HUDEP-2 (cell line): Measurements from ENCODE around the gene PCNX3.
A peak's percentile ranks its signal among the peaks of the same experiment; 100 is the strongest.
"Not testable (repeated sequence)": the region's sequence is repeated elsewhere in the genome, so short reads cannot be mapped to it uniquely, and the experiment has no call there.

Experiments
- DNase-seq, 76 experiments: peaks; one replicate each; lab custom pipeline; 2025; ENCODE audit not compliant: unreplicated experiment in 76 of 76; lab: John Stamatoyannopoulos, UW

Gene PCNX3

GRCh38 chr11:65637032-65637557 lies 21.5 kb downstream of the PCNX3 start:
- no peak for DNase-seq

- DNase-seq: peak in 57 of 76 experiments; percentile 14 to 77 (median 58)
These were observed 22.3 kb downstream of the PCNX3 start, which contains the start of gene SIPA1 for GRCh38 chr11:65637794-65638419. Gene SIPA1 (plus strand): TSS chr11:65638101. CDS start chr11:65640922, 2,821 bp downstream.

- not testable (repeated sequence) for DNase-seq
These were observed 23.6 kb downstream of the PCNX3 start for GRCh38 chr11:65639228-65639597.

GRCh38 chr11:65639623-65640482 lies 24.3 kb downstream of the PCNX3 start:
- no peak for DNase-seq

- DNase-seq: no peak
These were observed 25.1 kb downstream of the PCNX3 start for GRCh38 chr11:65640483-65641296.

DNA sequence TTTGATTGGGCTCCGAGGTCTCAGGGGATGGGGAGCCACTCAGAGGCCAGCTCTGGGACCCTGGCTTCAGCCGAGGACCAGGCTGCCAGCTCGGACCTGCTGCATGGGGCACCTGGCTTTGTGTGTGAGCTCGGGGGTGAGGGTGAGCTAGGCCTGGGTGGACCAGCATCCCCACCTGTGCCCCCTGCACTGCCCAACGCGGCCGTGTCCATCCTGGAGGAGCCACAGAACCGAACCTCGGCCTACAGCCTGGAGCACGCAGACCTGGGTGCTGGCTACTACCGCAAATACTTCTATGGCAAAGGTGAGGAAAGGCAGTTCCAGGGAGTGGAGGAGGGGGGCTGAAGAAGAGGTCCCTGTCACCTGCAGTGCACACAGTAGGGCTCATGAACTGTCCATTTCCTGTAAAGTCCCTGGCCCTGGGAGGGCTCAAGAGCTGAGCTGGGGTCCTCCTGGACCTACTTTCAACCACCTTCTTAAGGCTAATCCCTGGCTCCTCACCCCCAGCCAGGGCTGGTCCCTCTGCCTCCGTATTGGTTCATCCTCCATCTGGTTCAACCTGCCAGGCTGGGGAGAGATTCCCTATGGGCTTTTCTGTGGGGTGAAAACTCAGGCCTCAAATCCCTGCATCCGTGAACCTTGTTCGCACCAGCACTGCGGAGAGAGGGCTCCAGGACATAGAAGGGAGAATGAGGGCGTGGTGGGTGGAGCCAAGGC lies 25.9 kb downstream of the PCNX3 start:
- no peak for DNase-seq

- DNase-seq: no peak
These were observed 26.6 kb downstream of the PCNX3 start for GRCh38 chr11:65642014-65642671.

DNA sequence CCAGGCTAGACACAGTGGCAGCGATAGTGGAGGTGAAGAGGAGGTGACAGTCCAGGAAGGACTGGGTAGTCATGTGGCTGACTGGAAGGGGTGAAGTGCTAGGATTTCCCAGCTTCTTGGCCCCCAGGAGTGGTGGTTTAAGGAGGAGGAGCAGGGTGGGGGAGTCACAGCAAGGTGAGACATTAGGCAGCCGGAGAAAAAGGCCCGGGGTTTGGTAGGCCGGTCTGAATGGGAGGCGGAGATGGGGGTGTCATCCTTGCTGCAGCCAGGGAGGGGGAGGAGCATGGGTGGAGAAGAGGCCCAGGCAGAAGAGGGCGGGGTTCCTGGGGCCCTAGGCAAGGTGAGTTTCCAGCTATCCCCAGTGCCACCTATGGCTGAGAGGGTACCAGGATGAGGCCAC lies 28.4 kb downstream of the PCNX3 start:
- peak in 35 of 76 experiments; percentile 1 to 46 (median 25) for DNase-seq

GRCh38 chr11:65644837-65645236 lies 29.3 kb downstream of the PCNX3 start:
- no peak for DNase-seq

GRCh38 chr11:65645710-65646109 lies 30.1 kb downstream of the PCNX3 start:
- no peak for DNase-seq

GRCh38 chr11:65646288-65646957 lies 30.8 kb downstream of the PCNX3 start:
- DNase-seq: no peak

DNA sequence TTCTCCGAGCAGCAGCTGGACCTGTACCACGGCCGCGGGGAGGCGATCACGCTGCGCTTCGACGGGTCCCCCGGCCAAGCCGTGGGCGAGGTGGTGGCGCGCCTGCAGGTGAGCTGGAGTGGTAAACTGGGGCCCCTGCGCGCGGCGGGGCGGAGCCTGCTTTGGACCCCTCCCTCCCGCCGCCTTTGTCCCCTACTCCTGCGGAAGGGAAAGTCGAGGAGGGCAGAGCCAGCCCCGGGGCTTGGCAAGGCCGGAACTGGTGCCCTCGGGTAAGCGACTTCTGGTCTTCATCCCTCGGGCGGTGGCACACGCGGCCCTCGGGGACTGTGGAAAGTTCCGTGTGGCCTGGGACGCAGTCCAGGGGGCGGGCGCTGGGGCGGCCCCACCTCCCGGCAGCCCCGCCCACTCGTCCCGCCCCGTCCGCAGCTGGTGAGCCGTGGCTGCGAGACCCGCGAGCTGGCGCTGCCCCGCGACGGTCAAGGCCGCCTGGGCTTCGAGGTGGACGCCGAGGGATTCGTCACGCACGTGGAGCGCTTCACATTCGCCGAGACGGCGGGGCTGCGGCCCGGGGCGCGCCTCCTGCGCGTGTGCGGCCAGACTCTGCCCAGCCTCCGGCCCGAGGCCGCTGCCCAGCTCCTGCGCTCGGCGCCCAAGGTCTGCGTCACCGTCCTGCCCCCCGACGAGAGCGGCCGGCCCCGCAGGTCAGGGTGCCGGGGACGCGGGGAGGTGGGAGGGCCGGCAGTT lies 31.6 kb downstream of the PCNX3 start:
- no peak for DNase-seq

DNA sequence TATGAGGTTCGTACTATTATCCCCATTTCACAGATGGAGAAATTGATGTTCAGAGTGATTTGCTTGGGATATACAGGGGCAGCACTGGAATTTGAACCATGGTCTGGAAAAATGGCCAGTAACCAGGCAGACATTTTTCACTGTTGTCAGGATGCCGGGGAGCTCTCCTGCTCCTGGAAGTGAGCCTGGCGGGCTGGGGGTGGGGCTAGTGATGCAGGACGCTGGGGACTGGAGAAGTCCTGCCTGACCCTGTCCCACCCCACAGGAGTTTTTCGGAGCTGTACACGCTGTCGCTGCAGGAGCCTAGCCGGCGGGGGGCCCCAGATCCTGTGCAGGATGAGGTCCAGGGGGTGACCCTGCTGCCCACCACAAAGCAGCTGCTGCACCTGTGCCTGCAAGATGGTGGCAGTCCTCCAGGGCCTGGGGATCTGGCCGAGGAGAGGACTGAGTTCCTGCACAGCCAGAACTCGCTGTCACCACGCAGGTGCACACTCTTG lies 33.5 kb downstream of the PCNX3 start:
- DNase-seq: no peak

- no peak for DNase-seq
These were observed 34.3 kb downstream of the PCNX3 start for GRCh38 chr11:65649656-65650546.

GRCh38 chr11:65650547-65651338 lies 35.2 kb downstream of the PCNX3 start:
- no peak for DNase-seq

DNA sequence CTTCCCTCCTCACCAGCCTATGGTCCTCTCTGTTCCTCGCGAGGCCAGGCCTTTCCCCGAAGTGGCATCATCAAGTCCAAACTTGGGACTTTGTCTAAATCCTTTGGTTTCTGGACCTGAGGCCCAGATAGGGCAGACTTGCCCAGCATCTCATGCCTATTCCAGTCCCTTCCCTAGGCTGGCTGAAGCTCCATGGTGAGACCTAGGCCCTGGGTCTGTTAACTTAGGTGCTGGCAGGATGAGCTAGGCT lies 35.7 kb downstream of the PCNX3 start:
- no peak for DNase-seq
